Measurements from ENCODE around the gene MYH10.

MYH10 gene

DNA sequence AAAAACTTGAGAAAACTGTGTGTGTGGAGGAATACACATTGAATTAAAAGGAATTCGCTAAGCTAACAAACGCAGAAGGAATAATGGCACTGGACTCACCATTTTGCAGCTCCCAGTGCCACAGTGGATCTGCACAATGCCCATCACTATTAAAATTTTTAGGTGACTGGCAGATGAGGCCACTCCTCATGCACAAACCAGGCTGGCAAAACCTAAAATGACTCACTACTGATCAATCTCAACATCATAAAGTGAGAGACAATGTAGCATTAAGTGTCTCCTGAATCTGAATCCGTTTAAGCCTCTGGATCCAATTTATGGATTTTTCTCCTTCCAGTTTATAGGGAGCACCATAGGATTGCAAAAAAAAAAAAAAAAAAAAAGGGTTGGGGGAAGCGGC is 20.6 kb downstream of the MYH10 start:
- DNase-seq = no peak

DNA sequence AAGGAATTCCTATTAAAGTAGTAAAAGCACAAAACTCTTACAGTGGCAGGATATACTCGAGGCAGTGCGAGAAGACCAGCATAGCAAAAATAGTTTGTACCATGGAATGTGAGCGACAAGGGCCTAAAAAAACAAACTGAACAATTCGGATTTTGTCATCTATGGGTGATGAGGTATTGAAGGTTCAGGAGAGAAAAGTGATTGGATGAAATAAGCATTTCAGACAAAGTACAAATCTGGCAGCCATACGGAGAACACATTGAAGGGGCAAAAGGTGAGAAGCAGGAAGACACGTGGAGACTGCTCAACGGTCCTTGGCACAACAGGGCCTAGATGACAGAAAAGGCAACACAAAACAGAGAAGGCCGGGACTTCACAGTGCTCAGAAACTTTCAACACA is 22.5 kb downstream of the MYH10 start:
- peak; percentile 51 for DNase-seq

DNA sequence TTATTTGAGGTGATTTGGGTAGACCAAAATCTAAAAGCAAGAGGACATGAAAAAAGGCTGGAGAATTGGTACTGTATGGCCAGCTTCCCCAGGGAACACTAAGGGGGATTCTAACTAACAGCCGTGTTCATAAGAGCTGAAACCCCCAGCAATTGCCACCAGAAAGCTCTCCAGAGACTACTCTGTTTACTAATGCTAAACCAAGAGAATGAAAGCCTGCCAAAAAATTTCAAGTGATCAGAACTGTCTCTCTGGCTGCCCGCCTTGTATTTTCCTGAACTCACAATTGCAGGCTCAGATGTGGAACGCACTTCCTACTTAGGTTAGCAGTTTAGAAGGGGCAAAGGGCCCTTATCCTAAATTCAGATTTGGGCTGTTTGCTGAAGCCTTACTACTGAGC is 24.1 kb downstream of the MYH10 start:
- DNase-seq = no peak

DNA sequence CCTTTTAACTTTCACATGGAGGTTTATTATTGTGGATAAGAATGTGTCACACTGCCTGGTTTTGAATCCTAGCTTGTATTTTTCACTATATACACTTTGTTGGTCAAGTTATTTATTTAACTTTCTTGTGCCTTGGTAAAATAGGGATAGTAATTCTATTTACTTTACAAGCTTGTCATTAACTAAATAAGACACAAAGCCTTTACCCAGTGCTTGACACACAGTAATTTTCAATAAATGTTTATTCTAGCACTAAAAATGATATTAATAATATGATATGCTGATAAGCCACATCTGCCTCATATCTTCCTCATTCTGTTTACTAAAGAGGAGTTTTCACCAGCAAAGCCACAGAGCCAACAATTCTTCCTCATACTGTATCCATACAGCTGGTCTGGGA is 27.8 kb downstream of the MYH10 start:
- DNase-seq = no peak

DNA sequence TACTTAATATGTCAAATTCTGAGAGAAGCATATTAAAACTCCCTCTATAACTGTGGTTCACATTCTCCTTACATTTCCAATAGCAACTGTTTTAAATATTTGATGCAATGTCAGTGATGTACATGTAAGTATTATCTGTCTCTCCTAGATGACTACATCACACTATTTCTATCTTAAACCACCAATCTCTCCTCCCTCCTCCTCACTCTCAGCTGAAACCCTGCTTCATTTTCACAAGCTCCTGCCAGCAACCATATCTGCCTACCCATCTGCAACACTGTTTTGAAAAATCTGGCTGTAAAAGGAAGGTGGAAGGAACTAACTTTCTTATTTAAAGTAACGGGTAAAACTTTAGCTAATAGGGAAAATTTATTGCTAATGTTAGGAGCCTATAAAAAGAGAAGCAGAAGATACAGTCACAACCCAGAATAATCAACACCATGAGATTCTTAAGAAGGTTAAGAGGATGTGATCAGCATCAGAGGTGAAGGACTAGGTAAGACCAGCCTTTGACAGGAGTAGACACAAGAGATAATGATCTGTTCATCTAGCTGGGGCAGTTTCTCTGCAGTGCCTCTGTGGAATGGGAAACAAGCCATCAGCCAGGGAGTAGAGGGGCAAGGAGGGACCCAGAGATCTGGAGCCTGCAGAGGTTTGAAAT is 31.0 kb downstream of the MYH10 start:
- no peak for DNase-seq

DNA sequence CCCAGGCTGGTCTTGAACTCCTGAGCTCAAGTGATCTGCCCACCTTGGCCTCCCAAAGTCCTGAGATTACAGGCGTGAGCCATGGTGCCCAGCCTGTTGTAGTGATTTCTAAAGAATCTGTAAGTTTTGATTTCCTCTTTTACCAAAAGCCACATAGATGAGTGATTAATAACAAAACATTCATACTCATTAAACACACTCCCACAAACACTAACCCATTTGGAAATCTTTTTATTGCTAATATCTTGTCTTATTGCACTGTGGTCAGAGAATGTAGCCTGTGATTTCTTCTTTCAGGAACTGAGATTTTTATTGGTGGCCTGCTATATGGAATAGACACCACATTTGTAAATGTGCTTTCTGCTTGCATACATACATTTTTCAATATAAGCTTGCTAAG is 31.6 kb downstream of the MYH10 start:
- no peak for DNase-seq

DNA sequence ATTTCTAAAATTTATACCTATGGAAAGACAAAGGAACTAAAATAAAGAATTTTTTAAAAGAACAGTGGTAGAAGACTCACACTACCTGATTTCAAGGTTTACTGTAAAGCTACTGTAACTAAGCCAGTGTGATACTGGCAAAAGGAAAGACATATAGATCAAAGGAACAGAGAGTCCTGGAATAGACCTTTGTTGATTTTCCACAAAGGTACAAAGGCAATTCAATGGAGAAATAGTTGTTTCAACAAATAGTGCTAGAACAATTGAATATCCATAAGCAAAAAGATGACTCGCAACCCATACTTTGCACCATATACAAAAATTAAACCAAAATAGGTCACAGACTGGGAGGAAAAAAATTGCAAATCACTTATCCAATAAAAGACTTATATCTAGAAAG is 36.7 kb downstream of the MYH10 start:
- DNase-seq = no peak

DNA sequence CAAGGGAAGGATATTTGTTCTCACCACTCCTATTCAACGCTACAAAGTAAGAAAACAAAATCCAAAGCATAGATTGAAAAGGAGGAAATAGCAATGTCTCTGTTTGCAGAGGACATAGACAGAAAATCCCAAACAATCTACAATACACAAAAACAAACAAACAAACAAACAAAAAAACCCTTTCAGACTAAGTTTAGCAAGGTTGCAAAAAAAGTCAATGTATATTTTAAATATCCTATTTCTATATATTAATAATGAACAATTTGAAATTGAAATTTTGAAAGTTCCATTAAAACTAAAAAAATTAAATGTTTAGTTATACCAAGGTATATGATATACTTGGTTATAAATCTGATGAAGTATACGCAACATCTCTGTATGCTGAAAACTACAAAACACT is 37.2 kb downstream of the MYH10 start:
- no peak for DNase-seq

DNA sequence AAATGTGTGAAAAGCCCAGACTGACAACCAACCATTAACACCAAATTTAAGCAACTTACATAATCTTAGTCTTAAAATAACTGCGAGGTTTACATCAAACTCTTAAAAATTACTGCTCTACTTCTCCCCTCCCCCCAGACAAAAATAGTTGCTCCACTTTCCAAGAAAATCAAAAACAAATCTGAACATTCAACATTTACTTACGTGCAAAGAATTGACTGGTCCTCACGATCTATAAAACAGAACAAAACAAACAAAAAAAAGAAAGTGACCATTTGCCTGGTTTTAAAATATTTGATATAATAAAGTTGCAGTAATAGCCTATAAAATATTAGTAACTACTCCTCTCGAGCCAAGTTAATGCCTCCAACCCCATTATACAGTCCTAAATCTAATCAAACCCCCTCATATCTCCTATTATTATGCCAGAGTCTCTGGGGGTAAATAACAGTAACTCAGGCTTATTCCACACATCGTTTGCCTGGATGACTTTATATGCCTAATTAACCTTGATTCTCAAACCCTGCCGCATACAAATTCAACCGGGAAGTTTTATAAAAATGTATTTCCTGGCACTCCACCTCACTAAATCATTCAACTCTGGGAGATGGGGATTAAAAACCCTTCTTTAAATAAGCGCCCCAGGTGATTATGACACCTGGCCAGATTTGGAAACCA is 41.5 kb downstream of the MYH10 start:
- no peak for DNase-seq

DNA sequence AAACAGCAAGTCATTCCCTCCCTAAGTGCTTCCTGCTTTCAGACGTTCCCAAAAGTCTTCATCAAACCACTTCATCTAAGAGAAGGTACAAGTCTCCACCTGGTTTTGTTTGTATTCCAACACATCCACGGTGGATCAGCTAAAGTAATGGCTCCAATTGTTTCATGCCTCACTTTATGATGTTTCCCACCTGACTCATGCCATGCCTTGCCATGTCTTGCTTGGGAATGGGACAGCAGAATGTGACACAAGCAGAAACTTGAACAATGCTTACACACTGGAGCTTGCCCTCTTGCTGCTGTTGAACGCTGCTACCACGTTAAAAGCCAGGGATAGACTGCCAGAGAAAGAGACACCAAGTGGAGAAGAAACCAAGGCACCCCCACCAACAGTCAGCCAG is 43.8 kb downstream of the MYH10 start:
- no peak for DNase-seq

DNA sequence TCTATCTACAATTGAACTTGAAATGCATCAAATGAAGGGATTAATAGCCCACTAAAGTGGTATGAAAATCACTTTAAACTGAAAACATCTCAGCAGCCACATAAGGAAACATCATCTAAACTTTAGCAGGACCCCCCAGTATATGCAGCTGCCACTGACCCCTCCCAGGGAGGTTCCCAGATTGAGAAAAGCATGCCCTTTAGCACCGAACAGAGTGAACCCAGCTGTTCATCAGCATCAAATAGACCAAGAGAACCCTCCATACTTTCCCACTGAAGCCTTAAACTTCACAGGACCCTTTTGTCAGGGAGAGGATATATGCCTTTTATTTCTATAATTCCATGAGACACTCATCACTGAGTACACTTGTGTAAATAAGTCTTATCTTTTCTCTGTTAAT is 44.6 kb downstream of the MYH10 start:
- no peak for DNase-seq

DNA sequence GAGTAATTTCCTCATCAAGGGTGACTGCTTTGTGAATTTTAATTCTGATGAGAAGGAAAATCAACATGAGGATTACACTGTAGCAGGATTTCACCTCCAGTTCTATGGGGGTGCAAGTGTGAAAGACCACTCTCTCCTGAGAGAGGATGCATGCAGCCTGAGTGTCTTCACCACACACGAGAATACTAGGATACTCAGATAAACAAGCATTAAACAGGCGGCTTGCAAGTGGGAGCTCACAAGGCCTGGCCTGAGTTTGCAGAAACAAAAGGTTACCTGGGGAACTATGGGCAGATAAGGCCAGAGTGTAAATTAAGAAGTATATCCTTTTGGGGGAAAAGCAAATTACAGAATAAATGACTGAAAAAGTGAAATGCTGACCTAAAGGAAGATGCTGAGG is 46.6 kb downstream of the MYH10 start:
- DNase-seq = no peak

DNA sequence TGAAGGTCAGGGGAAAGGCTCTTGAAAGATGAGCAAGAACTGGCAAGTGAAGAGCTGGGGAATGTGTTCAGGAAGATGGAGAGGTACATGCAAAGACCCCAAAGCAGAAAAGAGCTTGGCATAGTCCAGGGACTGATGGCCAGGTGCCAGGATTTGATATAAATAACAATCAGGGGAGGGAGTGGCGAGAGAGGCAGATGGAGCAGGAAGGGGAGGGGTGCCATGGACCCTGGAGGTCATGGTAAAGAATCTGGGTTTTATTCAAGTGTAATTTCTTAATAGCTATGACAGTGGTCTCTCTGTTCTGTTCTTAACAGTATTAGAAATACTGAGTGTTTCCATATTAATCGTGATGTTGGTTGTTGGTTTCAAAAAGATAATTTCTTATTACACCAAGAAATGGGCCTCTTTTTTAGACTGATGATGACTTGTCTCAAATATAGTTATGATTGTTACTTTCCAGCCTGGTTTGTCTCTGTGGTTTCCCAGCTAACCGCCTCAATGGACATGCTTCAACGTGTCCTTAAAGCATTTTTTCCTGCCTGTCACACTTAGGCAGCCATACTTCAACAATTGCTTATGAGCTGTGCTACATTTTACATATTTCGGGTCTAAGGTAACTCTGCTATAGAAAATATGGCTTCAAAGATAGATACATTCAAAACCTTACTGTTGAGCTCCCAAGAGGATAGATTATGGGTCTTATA is 49.4 kb downstream of the MYH10 start:
- no peak for DNase-seq

DNA sequence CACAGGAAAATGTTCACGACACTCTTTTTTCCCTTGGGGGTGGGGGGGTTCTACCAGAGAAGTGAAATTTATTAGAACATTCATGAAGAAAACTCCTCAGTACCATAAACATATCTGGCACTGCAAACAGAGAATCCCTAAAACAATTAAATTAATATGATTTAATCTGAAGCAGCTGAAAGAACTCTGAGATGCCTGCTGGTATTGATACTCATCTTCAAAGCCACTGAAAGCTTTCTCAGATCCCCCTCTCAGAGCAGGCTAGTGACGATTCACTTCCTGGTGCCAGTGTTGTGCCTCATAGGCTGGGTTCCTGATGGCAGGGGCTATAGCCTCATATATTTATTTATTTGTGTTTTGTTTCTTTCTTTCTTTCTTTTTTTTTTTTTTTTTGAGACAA is 52.7 kb downstream of the MYH10 start:
- DNase-seq = no peak

DNA sequence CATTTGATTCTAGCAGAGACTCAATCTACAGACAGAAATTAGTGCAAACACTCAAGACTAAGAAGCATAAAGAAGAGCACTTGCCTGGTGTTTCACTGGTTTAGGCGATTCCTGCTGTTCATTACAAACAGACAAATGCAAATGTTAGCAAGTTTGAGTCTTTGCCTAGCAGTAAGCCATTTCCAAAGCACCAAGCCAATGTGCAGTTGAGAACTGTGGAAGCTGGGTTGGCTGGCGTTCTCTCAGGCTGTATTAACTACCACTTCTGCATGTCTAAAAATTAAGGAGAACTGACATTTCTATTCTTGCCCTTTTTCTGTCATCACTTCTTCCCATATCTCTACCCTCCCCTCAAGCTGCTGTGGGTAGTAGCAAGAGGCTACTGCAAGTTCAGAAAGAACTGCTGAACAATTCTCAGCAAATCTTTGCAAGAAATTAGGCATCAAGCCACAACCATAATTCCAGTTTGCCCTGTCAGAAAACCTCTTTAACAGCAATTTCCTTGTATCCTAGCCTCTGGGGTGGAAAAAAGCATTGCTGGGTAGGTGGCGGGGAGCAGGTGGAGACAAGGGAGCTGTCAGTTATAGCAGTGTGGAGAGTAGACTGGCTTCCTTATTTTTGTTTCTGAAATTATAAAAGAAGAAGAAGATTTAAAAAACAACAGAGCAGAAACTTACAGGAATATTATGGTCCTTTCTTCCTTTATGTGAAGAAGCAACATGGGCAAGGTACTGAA is 53.8 kb downstream of the MYH10 start:
- DNase-seq = no peak

DNA sequence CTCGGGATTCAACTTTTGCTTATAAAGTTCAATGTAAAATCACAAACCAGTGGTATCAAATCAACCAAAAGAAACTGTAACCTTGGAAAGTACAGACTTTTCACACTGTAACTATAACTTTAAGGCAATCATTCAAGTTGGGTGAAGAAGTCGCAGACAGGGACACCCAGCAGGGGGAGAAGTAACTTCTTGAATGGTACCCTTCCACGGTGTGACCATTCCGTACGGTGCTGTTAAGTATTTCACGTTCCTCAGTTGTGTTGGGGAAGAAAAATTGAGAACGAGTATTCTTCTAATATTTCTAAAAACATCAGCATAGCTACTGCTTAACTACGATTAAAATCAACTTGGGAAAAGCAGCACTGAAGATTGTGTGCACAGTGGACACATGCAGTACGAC is 55.8 kb downstream of the MYH10 start:
- no peak for DNase-seq

DNA sequence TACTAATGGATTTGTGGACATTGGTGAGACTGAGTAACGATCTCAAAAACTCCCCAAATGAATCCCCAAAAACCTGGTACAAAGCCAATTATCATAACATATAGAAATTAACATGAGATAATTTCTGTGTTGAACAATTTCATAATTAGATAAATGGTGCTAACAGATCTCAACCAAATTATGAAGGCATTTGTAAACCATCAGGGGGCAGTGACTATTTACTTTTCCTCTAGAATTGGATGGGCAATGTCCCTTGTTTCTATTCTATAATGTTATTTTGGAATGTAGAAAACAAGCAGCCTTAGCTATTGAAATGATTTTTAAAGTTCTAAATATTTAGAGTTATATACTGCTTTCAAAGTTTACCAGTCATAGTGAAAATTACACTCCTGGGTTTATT is 57.8 kb downstream of the MYH10 start:
- DNase-seq = no peak

DNA sequence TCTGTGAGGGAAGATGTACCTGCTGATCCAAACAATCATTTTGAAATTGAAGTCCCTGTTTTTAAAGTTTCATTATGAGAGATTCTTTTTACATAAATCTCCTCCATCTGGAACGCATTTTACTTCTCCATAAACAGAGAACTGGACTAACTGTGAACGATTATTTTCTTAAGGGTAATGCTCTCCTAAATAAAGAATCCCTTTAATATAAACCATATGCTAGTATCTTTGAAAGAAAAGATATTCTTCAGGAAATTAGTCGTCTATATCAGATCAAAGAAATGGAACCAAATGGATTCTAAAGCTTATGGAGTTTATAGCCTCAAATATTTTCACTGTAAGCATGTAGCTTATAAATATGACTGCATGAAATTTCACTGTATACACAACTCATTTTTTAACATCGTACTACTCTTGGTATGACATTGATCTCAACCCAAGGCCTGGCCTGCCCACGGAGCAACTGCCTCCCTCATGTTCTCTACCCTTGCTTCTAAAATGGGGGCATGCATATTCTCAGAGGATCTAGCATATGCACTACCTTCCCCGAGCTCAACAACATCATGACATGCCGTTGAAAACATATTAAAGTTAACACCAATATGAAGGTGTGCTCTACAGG is 66.4 kb downstream of the MYH10 start:
- DNase-seq = peak; percentile 68

DNA sequence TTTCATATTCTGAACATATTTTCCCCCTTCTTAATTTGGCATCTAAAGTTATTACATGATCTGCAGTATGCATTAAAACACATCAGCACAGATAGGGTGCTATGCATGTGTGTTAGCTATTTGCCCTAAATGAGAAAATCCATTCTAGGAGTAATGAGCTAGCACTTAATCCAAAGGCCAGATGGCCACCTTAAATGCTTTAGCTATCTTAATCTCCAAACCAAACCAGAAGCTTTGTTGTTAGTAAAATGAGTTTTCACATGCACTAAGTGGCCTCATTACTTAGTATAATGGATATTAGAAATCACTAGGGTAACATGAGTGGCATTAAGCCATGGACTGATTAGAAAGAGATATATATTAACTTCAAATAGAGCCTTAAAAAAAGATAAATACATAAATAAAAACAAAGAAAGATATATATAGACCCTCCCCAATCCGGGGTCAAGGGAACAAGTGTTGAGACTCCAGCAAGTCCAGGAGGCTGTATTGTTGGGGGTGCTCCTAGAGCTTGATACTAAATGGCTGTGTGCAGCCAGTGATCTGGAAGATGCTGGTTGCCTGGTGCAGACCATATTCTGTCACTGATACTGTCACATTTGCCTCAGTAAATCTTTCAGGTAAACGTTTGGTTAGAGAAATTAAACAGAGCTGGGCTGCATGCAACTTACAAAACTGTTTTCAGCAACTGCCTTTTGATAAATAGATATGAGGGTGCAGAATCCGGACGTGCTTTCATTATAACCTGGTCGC is 67.3 kb downstream of the MYH10 start:
- no peak for DNase-seq

DNA sequence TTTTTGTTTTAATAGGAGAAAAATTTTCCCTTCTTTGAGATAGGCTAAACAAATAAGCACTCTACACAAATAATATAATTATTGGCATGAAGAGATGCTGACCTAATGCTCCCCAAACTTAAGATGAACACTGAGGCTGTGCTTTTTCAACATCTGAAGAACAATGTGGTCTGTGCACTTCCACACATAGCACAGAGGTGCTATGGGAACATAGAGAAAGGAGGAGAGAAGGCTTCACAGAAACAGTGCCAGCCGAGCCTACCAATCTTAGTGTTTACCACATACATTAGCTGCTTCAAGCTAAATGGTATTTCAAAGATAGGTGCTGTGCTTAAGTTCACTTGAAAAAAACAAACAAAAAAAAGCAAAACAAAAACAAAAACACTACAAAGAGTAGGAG is 72.4 kb downstream of the MYH10 start:
- no peak for DNase-seq

DNA sequence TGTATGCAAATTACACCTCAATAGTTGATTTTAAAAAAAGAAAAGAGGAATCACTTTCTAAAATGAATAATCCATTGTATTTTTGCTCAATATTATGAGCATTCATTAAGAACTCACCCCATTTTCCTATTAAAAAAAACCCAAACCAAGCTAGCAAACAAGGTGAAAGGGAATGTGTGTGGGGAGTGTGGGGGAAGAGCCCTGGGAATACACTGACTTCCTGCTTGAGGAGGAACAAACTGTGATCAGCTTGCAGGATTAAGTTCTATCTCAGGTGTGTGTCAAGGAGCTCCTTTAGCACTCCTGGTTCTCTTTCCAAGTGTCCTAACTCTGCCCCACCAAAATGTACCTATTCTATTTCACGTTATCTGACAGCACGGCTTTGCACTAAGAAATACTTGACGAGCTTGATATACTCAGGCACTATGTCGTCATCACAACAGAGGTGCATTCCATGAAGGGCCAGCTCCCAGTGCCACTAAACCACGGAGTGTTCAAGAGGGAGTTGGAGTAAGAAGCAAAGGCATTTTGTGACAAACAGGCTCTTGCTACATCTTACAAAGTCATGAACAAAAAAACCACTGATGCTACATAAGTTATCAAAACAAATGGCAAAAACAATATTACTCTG is 73.2 kb downstream of the MYH10 start:
- DNase-seq = peak; percentile 14

DNA sequence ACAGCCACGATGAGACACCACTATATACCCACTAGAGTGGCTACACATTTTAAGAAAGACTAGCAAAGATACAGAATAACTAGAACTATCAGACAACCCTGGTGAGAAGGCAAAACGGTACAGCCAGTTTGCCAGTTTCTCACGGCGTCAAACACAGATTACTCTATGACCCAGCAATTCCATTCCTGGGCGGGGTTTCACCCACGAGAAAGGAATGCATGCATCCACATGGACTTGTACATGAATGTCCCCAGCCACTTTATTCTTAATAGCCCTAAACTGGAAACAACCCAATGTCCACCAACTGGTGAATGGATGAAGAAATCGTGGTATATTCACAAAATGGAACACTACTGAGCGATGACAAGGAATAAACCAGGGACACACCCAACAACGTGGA is 74.5 kb downstream of the MYH10 start:
- DNase-seq = peak; percentile 19

Measured in fibroblast of skin of abdomen (primary cell).